ACHN (cell line): ENCODE results near the gene P2RX6.
"Not testable (repeated sequence)": the region's sequence is repeated elsewhere in the genome, so short reads cannot be mapped to it uniquely, and the experiment has no call there.

Source experiments
- DNase-seq: peaks from one replicate; pipeline ENCODE4 v3.0.0-alpha.2; 2015
- in situ Hi-C: cut with HindIII; loops from 2 replicates; pipeline ENCODE4 v1.10.0; 2017; ENCODE audit warnings: low sequenced_read_pairs, low pct_ligation_motif_present, low pct_unique_long_range_greater_than_20kb

The P2RX6 gene

GRCh38 chr22:21067075-21067900 lies 52.3 kb downstream of the P2RX6 start:
- in situ Hi-C loops, result no loop called here
- DNase-seq, result no peak

- in situ Hi-C loops, result no loop called here
- DNase-seq, result no peak
Observed at GRCh38 chr22:21067901-21068680, 53.1 kb downstream of the P2RX6 start.

GRCh38 chr22:21068681-21069276 lies 53.8 kb downstream of the P2RX6 start:
- DNase-seq, result no peak
- in situ Hi-C loops, result no loop called here

GRCh38 chr22:21069375-21069774 lies 54.4 kb downstream of the P2RX6 start:
- in situ Hi-C loops, result no loop called here
- no peak for DNase-seq

GRCh38 chr22:21070690-21071615 lies 56.0 kb downstream of the P2RX6 start:
- in situ Hi-C loops, result no loop called here
- DNase-seq, result no peak

GRCh38 chr22:21071796-21072195 lies 56.8 kb downstream of the P2RX6 start:
- DNase-seq, in situ Hi-C loops: not testable (repeated sequence)

- in situ Hi-C loops, result no loop called here
- DNase-seq, result no peak
Observed at GRCh38 chr22:21073023-21073422, 58.1 kb downstream of the P2RX6 start.

GRCh38 chr22:21073482-21073881 lies 58.5 kb downstream of the P2RX6 start:
- DNase-seq, result no peak
- in situ Hi-C loops, result no loop called here

GRCh38 chr22:21074102-21074715 lies 59.2 kb downstream of the P2RX6 start:
- DNase-seq, result peak; percentile 8
- in situ Hi-C loops, result no loop called here

- in situ Hi-C loops, result no loop called here
- DNase-seq, result no peak
Observed at GRCh38 chr22:21075516-21076138, 60.7 kb downstream of the P2RX6 start.

GRCh38 chr22:21076912-21077625 lies 62.1 kb downstream of the P2RX6 start:
- in situ Hi-C loops, result no loop called here
- DNase-seq, result no peak
